ENCODE data around the gene KCNK4.

KCNK4 gene

GRCh38 chr11:64275031-64275800, 15.9 kb upstream of the KCNK4 start:
- peak overlapping the region; percentile 22 for H3K27ac Mint-ChIP-seq
- peaks cover 16% of the 10 kb centered on the region for H3K4me1 Mint-ChIP-seq

GRCh38 chr11:64275841-64276240, 15.3 kb upstream of the KCNK4 start:
- Mint-ChIP-seq H3K4me3 (no peak overlapping the region), H3K4me1 (peaks cover 14% of the 10 kb centered on the region), H3K9me3 (no peaks in the 10 kb centered on the region), H3K27me3 (ENCODE audit: low read depth, poor library complexity) (no peaks in the 10 kb centered on the region), H3K36me3 (ENCODE audit: low read depth) (no peaks in the 10 kb centered on the region), H3K27ac (no peak overlapping the region)
- no peak for DNase-seq
- no peak for TF ChIP-seq CTCF (IDR thresholded peaks at IDR 0.05)

More at GRCh38 chr11:64275031-64275800, 15.9 kb upstream of the KCNK4 start:
- Mint-ChIP-seq H3K27me3 (ENCODE audit: low read depth, poor library complexity) (no peaks in the 10 kb centered on the region), H3K4me3 (no peak overlapping the region), H3K9me3 (no peaks in the 10 kb centered on the region), H3K36me3 (ENCODE audit: low read depth) (no peaks in the 10 kb centered on the region)
- no peak for TF ChIP-seq CTCF (IDR thresholded peaks at IDR 0.05)
- DNase-seq, result no peak

- no peaks in the 10 kb centered on the region for H3K27me3 Mint-ChIP-seq (ENCODE audit: low read depth, poor library complexity)
- DNase-seq, result no peak
- TF ChIP-seq CTCF (IDR thresholded peaks at IDR 0.05), result no peak
- peaks cover 12% of the 10 kb centered on the region for H3K4me1 Mint-ChIP-seq
- H3K9me3 Mint-ChIP-seq, result no peaks in the 10 kb centered on the region
- H3K36me3 Mint-ChIP-seq (ENCODE audit: low read depth), result peaks cover 10% of the 10 kb centered on the region
- H3K4me3 Mint-ChIP-seq, result no peak overlapping the region
- H3K27ac Mint-ChIP-seq, result no peak overlapping the region
These were observed 14.3 kb upstream of the KCNK4 start for GRCh38 chr11:64276653-64277431.

- Mint-ChIP-seq H3K4me3 (no peak overlapping the region), H3K36me3 (ENCODE audit: low read depth) (peaks cover 14% of the 10 kb centered on the region), H3K27ac (peak overlapping the region; percentile 19), H3K9me3 (no peaks in the 10 kb centered on the region), H3K4me1 (peaks cover 8% of the 10 kb centered on the region), H3K27me3 (ENCODE audit: low read depth, poor library complexity) (no peaks in the 10 kb centered on the region)
- no peak for DNase-seq
- TF ChIP-seq CTCF (IDR thresholded peaks at IDR 0.05), result no peak
These were observed 12.4 kb upstream of the KCNK4 start for GRCh38 chr11:64278576-64279190.

GRCh38 chr11:64281957-64282770, 8.9 kb upstream of the KCNK4 start:
- H3K36me3 Mint-ChIP-seq (ENCODE audit: low read depth), result peaks cover 14% of the 10 kb centered on the region
- peaks cover 14% of the 10 kb centered on the region for H3K4me1 Mint-ChIP-seq
- no peak for TF ChIP-seq CTCF (IDR thresholded peaks at IDR 0.05)
- H3K9me3 Mint-ChIP-seq, result no peaks in the 10 kb centered on the region
- H3K27me3 Mint-ChIP-seq (ENCODE audit: low read depth, poor library complexity), result peaks cover 3% of the 10 kb centered on the region
- no peak overlapping the region for H3K4me3 Mint-ChIP-seq
- no peak overlapping the region for H3K27ac Mint-ChIP-seq
- DNase-seq, result no peak
